Central memory CD8-positive, alpha-beta T cell (primary cell): ENCODE measurements around the gene ZNF423.

Experiments used
- ATAC-seq: fragments of 150-1000 bp; cut with Tn5 transposase; replicated peaks from 2 replicates; pipeline ENCODE4 v1.10.0; 2022; ENCODE audit warnings: mild to moderate bottlenecking, moderate FRiP score, moderate number of reproducible peaks; ENCODE audit not compliant: poor library complexity, severe bottlenecking; ENCODE audit errors: extremely low read depth
- DNase-seq, 2 donors: peaks; one replicate each; pipeline ENCODE4 v3.0.0; 2021; ENCODE audit warnings: low spot score in 2 of 2
- H3K27ac Mint-ChIP-seq: one replicate; pipeline ENCODE4 v1.8.0; 2022; ENCODE audit warnings: low read depth, mild to moderate bottlenecking, moderate library complexity, mixed read lengths
- H3K27me3 Mint-ChIP-seq: one replicate; pipeline ENCODE4 v1.8.0; 2022; ENCODE audit warnings: mixed read lengths
- H3K36me3 Mint-ChIP-seq: one replicate; pipeline ENCODE4 v1.8.0; 2022; ENCODE audit warnings: mild to moderate bottlenecking, moderate library complexity, mixed read lengths; ENCODE audit not compliant: insufficient read depth
- H3K4me1 Mint-ChIP-seq: one replicate; pipeline ENCODE4 v1.8.0; 2022; ENCODE audit warnings: mixed read lengths
- H3K4me3 Mint-ChIP-seq: one replicate; pipeline ENCODE4 v1.8.0; 2022; ENCODE audit warnings: mild to moderate bottlenecking, moderate library complexity, mixed read lengths
- H3K9me3 Mint-ChIP-seq: one replicate; pipeline ENCODE4 v1.8.0; 2022; ENCODE audit warnings: mixed read lengths

ZNF423 gene

DNA sequence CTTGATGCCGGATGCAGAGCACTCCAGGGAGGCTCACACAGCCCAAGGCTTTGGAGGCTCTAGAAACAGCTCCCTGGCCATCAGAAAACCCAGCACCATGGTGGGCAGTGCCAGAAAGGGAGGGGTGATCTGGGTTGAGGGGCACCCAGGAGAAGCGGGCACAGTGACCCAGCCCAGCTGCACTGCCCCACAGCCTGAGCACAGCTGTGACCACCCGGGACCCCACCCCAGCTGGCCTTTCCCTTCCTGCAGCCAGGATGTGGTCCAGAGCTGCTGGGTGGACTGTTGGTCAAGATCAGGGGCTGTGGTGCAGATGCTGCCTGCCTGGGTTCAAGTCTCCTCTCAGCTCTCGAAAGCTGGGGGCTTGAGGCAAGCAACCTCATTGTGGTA, 223.1 kb downstream of the ZNF423 start:
- H3K36me3 Mint-ChIP-seq, result no peaks in the 10 kb centered on the region
- DNase-seq, result no peak
- no peaks in the 10 kb centered on the region for H3K4me1 Mint-ChIP-seq
- H3K27me3 Mint-ChIP-seq, result no peaks in the 10 kb centered on the region
- H3K9me3 Mint-ChIP-seq, result no peaks in the 10 kb centered on the region
- no peak for ATAC-seq
- H3K27ac Mint-ChIP-seq, result no peak overlapping the region
- H3K4me3 Mint-ChIP-seq, result no peak overlapping the region

DNA sequence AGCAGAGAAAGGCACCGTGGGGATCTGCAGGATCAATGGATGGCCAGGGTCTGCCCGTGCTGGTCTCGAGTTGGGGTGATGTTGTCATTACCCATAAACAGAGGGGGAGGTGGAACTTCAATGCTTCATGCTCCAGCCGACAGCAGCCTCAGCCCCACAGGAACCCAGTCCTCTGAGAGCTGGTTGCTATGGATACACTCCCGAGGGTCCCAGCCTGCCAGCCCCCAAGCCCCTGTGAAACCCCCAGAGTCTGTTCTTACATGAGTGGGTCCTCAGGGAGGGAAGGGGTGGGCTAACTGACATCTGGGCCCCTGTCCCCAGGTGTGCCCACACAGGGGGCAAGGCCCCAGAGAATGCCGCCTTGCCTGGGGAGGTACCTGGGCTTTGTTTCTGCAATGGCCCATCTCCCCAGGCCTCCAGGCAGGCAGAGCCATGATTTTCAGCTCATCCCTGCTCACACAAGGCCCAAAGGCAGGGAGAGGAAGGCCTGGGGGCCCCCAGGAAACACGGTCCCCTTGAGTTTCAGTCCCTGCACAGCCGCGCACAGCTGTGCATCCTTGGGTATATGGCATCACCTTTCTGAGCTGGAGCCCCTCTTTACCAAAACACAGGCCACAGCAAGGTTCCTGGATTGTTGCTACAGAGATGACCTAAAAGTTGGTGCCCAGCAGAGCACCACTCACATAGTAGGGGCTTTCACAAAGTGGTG, 223.7 kb downstream of the ZNF423 start:
- no peaks in the 10 kb centered on the region for H3K36me3 Mint-ChIP-seq
- DNase-seq (no peak), ATAC-seq (no peak)
- no peak overlapping the region for H3K4me3 Mint-ChIP-seq
- no peaks in the 10 kb centered on the region for H3K4me1 Mint-ChIP-seq
- no peaks in the 10 kb centered on the region for H3K27me3 Mint-ChIP-seq
- H3K9me3 Mint-ChIP-seq, result no peaks in the 10 kb centered on the region
- no peak overlapping the region for H3K27ac Mint-ChIP-seq

DNA sequence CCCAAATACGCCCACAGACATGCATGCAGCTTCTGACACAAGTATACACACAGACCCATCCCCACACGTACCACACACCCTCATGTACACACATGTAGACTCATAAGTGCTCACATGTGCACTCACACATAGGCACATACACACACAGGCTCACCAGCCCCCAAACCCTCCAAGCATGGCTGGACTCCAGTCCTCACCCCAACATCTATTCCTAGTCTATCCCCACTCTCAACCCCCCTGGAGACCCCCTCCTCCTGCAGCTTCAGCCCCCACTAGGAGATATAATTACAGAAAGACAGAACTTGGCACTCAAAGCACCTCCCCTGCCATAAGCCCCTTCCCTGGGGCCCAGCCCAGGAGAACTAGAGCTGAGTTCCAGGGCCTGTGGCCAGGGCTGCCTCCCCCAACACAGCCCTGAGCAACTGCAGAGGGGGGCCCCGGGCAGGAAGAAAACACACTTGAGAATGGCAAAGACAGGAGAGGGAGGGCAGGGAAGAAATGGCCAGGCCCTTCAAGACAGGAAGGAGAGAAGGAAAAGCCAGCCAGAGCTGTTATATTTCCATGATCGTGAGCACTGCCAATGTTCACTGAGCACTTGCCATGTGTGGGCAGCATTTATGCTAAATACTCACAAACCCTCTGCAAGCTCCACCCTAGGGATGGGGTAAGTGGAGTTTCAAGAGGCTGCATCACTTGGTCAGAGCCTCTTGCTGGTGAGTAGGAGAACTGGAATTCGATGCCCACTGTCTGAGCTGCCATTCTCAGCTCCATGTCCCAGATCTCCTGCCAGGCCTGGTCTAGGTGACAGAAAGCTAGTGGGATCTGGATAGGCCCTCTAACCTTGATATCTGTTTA, 224.5 kb downstream of the ZNF423 start:
- H3K4me1 Mint-ChIP-seq, result no peaks in the 10 kb centered on the region
- no peak overlapping the region for H3K27ac Mint-ChIP-seq
- H3K9me3 Mint-ChIP-seq, result no peaks in the 10 kb centered on the region
- H3K36me3 Mint-ChIP-seq, result no peaks in the 10 kb centered on the region
- no peak for ATAC-seq
- H3K4me3 Mint-ChIP-seq, result no peak overlapping the region
- DNase-seq, result no peak
- H3K27me3 Mint-ChIP-seq, result no peaks in the 10 kb centered on the region

DNA sequence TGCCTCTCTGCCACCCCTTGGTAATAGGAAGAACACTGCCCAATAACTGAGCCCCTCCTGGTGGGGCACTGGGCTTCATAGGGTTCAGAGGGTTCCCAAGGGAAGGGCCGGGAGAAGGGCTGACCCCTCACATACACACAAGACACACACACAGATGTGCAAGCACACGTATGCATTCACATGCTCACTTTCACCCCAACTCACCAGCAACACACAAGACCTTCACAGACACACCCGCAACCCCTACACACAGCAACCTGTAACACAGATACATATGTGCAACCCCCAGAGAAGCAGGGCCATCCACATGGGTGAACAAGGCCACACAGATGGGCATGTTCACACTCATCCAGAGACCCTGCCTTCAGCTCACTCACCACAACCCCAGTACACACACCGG, 225.1 kb downstream of the ZNF423 start:
- DNase-seq, result no peak
- Mint-ChIP-seq H3K4me3 (no peak overlapping the region), H3K9me3 (no peaks in the 10 kb centered on the region), H3K27ac (no peak overlapping the region), H3K27me3 (no peaks in the 10 kb centered on the region), H3K4me1 (no peaks in the 10 kb centered on the region), H3K36me3 (no peaks in the 10 kb centered on the region)
- no peak for ATAC-seq

DNA sequence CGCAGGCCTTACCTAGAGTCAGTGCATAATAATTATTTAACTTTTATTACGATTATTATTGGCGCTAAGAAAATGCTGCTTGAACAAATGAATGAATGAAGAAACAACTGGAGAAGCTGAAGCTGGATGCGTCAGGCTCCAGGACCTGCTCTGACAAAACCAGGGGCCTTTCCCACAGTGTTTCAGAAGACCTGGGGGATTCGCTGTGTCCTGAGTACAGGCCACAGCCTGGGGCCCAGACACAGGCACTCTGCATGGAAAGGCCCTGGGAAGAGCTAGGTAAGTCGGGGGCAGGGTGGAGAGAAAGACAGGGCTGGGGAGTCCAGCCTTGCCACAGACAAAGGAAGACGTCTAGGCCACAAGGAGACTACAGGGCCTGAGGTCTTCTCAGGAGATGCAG, 226.1 kb downstream of the ZNF423 start:
- no peak overlapping the region for H3K4me3 Mint-ChIP-seq
- DNase-seq (no peak), ATAC-seq (no peak)
- H3K4me1 Mint-ChIP-seq, result no peaks in the 10 kb centered on the region
- no peaks in the 10 kb centered on the region for H3K36me3 Mint-ChIP-seq
- no peak overlapping the region for H3K27ac Mint-ChIP-seq
- H3K27me3 Mint-ChIP-seq, result no peaks in the 10 kb centered on the region
- H3K9me3 Mint-ChIP-seq, result no peaks in the 10 kb centered on the region

DNA sequence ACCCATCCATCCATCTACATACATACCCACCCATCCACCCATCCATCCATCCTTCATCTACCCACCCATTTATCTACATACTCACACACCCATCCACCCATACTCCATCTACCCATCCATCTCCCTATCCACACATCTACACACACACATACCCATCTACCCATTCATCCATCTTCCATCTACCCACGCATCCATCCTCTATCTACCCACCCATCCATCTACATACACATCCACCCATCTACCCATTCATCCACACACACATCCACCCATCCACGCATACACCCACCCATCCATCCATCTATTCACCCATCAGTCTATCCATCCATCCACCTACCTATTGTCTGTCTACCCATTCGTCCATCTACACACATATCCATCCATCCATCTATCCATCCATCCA, 227.8 kb downstream of the ZNF423 start:
- Mint-ChIP-seq H3K4me3 (no peak overlapping the region), H3K27ac (no peak overlapping the region), H3K4me1 (no peaks in the 10 kb centered on the region), H3K36me3 (no peaks in the 10 kb centered on the region), H3K9me3 (no peaks in the 10 kb centered on the region), H3K27me3 (no peaks in the 10 kb centered on the region)
- ATAC-seq (no peak), DNase-seq (no peak)

DNA sequence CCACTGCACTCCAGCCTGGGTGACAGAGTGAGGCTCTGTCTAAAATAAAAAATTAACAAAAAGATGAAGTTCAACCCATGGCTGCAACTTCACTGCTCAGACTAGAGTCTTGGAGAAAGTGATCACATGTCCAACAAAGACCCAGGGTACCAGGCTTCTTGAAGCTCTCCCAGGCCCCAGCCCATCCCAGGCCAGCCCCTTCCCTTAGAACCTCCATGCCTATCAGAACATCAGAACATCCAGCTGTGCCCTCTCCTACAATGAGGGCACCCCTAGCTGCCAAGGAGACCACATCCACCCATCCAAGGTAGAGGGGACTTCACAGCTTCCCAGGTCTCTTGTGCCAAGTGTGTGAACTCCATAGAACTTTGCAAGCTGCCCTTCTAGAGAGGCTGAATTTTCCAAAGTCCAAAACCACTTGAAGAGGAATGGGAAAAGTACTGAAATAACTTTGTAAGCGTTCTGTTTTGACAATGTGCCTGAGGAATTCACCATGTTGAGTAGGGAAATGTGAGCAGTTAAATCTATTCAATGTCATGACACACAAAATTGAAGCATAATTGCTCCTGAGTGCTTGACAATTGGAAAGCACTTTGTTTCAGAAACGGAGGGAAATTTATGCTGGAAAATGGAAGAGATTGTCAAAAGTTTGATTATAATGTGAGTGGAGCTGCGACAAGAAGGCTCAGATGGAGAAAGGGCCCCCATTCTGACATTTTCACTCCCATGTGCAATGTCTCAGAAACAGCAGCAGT, 230.4 kb downstream of the ZNF423 start:
- H3K27me3 Mint-ChIP-seq, result no peaks in the 10 kb centered on the region
- H3K27ac Mint-ChIP-seq, result no peak overlapping the region
- ATAC-seq, result no peak
- H3K9me3 Mint-ChIP-seq, result no peaks in the 10 kb centered on the region
- no peaks in the 10 kb centered on the region for H3K36me3 Mint-ChIP-seq
- H3K4me3 Mint-ChIP-seq, result no peak overlapping the region
- no peaks in the 10 kb centered on the region for H3K4me1 Mint-ChIP-seq
- DNase-seq, result no peak

DNA sequence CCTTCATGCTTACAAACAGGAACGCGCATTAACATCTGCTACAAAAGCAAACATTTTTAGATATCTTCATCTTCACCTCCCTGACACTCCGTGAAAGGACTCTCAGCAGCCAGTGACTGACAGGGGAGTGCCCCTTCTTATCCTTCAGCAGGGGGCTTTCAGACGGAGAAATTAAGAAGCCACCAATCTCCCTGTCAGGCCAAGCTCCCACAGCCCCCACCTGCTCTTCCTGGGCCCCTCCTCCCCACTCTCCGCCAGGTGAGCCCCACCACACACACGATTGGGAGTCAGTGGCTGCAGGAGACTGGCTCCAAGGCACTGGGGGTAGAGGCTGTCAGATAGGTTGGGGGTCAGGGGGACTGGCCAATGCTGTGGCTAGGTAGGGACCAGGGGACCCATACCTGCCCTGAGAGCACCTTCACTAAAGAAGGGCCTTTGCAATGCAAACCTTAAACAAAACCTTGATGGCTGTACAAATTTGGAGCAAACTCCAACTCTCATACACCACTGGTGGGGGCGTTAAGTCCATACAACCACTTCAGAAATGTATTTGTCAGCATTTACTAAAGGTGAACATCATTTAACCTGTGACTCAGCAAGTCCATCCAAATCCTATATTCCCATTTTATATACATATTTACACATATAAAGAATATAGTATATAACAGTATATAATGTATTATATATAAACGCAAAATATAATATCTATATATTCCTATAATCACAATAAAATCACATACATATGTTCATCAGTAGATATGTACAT, 232.2 kb downstream of the ZNF423 start:
- H3K4me3 Mint-ChIP-seq, result no peak overlapping the region
- H3K4me1 Mint-ChIP-seq, result no peaks in the 10 kb centered on the region
- no peak for ATAC-seq

DNA sequence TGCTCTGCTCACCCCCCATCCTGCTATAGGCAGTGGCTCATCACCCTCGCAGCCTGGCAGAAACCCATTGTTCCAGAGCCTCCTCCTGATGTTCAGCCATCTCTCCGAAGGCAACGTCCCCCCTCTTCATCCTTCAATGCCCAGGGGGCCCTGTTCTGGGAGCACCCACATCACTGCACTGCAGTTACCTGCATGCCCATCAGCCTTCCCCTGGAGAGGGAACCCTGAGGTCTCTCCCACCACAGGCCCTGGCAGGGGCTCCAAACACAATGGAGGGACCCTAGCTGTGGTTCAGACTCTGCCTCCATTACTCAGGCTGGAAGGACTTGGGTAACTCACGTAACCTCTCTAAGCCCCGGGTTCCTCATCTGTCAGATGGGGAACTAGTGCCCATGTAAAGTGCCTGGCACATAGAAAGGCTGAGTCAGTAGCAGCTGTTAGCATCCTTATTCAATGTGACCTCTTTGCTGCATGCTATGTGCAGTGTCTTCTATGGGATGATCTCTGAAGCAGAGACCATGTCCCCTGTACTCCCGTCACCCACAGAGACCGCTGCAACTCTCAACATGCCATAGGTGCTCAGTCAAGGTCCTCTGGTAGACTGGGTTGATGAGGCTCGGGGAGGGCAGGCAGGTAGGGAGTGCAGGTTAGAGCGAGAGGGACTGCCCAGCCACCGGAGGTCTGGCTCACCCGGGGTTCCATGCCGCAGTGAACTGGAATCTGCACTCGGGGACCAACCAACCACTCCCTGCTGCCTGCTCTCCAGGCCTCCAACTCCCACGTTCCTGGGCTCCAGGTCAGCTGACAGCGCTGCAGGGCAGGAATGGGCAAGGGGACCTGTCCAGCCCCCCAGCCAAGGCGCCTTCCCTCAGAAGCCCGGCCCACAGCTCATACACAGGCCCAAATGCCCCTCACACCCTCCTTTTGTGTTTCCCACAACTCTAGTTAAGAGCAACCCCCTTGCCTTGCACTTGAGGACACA, 233.2 kb downstream of the ZNF423 start:
- Mint-ChIP-seq H3K27ac (no peak overlapping the region), H3K27me3 (no peaks in the 10 kb centered on the region), H3K9me3 (no peaks in the 10 kb centered on the region), H3K4me1 (no peaks in the 10 kb centered on the region), H3K4me3 (no peak overlapping the region), H3K36me3 (no peaks in the 10 kb centered on the region)
- ATAC-seq (no peak), DNase-seq (no peak)

More for the DNA sequence above, 232.2 kb downstream of the ZNF423 start:
- no peak for DNase-seq
- H3K27ac Mint-ChIP-seq, result no peak overlapping the region
- no peaks in the 10 kb centered on the region for H3K9me3 Mint-ChIP-seq
- H3K36me3 Mint-ChIP-seq, result no peaks in the 10 kb centered on the region
- H3K27me3 Mint-ChIP-seq, result no peaks in the 10 kb centered on the region

DNA sequence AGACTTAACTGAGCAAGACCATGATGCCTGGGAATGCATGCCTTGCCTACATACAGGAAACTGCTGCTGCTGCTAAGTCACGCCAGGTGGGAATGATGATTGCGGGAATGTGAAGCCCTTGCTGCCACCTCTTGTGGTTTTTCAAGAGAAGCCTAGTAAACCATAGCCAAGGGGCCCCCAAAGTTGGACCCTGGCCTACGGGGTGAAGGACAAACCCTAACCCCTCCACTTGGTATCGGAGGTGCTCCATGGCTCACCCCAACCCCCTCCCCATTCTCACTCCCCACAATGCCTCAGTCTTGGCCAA, 233.9 kb downstream of the ZNF423 start:
- Mint-ChIP-seq H3K36me3 (no peaks in the 10 kb centered on the region), H3K4me1 (no peaks in the 10 kb centered on the region), H3K27ac (no peak overlapping the region), H3K9me3 (no peaks in the 10 kb centered on the region), H3K4me3 (no peak overlapping the region), H3K27me3 (no peaks in the 10 kb centered on the region)
- ATAC-seq, result no peak
- DNase-seq, result no peak

DNA sequence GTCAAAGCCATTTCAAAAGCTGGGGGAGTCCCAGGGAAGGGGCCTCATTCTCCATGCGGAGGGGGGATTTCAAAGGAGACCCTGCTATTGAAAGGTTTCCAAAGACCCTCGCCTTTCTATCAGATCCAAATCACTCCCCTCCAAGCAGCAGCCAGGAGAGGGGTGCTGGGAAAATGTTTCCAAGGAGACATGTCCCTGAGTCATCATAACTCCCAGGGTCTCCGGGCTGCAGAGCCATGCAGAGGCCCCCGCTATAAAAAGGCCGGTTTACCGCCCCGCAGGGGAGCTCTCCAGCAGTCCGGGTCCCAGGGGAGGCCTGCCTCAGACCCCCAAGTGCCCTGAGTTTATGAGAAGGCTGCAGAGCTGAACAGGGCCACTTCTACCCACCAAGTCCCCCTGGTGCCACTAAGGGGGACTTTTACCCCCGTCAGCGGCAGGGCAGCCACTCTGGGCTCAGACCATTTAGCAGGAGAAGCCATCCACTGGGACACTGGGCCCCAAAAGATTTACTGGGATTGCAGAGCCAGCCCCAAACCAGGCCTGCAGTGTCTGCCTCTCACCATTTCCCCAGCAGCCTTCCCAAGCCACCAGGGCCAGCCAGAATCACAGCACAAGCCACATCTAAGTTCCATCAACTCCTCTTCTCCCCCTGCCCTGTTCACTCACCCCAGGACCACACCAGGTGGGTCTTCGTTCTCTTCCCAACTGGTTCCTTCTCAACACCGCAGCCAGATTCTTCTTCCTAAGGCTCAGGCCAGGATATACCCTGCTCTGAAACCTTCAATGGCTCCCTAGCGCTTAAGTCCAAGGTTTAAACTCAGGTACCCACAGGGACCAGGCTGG, 234.4 kb downstream of the ZNF423 start:
- no peaks in the 10 kb centered on the region for H3K9me3 Mint-ChIP-seq
- H3K27ac Mint-ChIP-seq, result no peak overlapping the region
- DNase-seq (no peak), ATAC-seq (no peak)
- no peaks in the 10 kb centered on the region for H3K36me3 Mint-ChIP-seq
- no peaks in the 10 kb centered on the region for H3K27me3 Mint-ChIP-seq
- H3K4me1 Mint-ChIP-seq, result no peaks in the 10 kb centered on the region
- H3K4me3 Mint-ChIP-seq, result no peak overlapping the region
